Endothelial cell (in vitro differentiated cells): Measurements from ENCODE around the gene UNC5CL. TPM values are rescaled to one million over a fixed set of nuclear protein-coding genes. Genes with fewer than 3 reads are reported as not detected.
A peak's percentile ranks its signal among the peaks of the same experiment; 100 is the strongest.

Experiments used
- DNase-seq: peaks from one replicate; pipeline ENCODE4 v3.0.0; 2021; ENCODE audit warnings: low spot score
- H3K27ac Mint-ChIP-seq: one replicate; pipeline ENCODE4 v1.8.0; 2021; ENCODE audit warnings: mixed read lengths, inconsistent platforms; ENCODE audit not compliant: unreplicated experiment
- H3K27me3 Mint-ChIP-seq: one replicate; pipeline ENCODE4 v1.8.0; 2021; ENCODE audit warnings: mild to moderate bottlenecking, moderate library complexity, mixed read lengths, inconsistent platforms; ENCODE audit not compliant: unreplicated experiment
- H3K36me3 Mint-ChIP-seq: one replicate; pipeline ENCODE4 v1.8.0; 2021; ENCODE audit warnings: mild to moderate bottlenecking, low read depth, mixed read lengths, inconsistent platforms; ENCODE audit not compliant: unreplicated experiment
- H3K4me1 Mint-ChIP-seq: one replicate; pipeline ENCODE4 v1.8.0; 2021; ENCODE audit warnings: mild to moderate bottlenecking, mixed read lengths, inconsistent platforms; ENCODE audit not compliant: unreplicated experiment
- H3K4me3 Mint-ChIP-seq: one replicate; pipeline ENCODE4 v1.8.0; 2021; ENCODE audit warnings: mild to moderate bottlenecking, mixed read lengths, inconsistent platforms; ENCODE audit not compliant: unreplicated experiment
- H3K9me3 Mint-ChIP-seq: one replicate; pipeline ENCODE4 v1.8.0; 2021; ENCODE audit warnings: mixed read lengths, inconsistent platforms; ENCODE audit not compliant: unreplicated experiment
- CTCF ChIP-seq: fragments of 200-600 bp; sonication (generic); IDR thresholded peaks from one replicate; pipeline ENCODE4 v1.5.0; 2021; ENCODE audit warnings: antibody characterized with exemption; ENCODE audit not compliant: unreplicated experiment
- total RNA-seq: library from RNA; stranded (reverse); fragmentation: NEBNext Ultra II Directional; extraction: Animal tissue kit (Norgen Biotek cat#: 25700); gene quantifications from one replicate; pipeline ENCODE4 v1.2.1, GENCODE V29; 2021; ENCODE audit not compliant: unreplicated experiment

Gene UNC5CL
- total RNA-seq, 1 donor from 2014 or later = 0.59 TPM

GRCh38 chr6:41074692-41075436 lies 35.8 kb upstream of the UNC5CL start:
- Mint-ChIP-seq H3K4me1 (peaks cover 45% of the 10 kb centered on the region), H3K36me3 (peaks cover 10% of the 10 kb centered on the region), H3K27ac (peak overlapping the region; percentile 90), H3K27me3 (peaks cover 14% of the 10 kb centered on the region), H3K9me3 (no peaks in the 10 kb centered on the region), H3K4me3 (peak overlapping the region; percentile 93)
- no peak for TF ChIP-seq CTCF
- no peak for DNase-seq

GRCh38 chr6:41073968-41074691 lies 35.1 kb upstream of the UNC5CL start:
- Mint-ChIP-seq H3K27me3 (peaks cover 14% of the 10 kb centered on the region), H3K4me3 (peak overlapping the region; percentile 93), H3K36me3 (peaks cover 10% of the 10 kb centered on the region), H3K27ac (peak overlapping the region; percentile 90), H3K4me1 (peaks cover 39% of the 10 kb centered on the region), H3K9me3 (no peaks in the 10 kb centered on the region)
- TF ChIP-seq CTCF = no peak
- no peak for DNase-seq

GRCh38 chr6:41073203-41073967 lies 34.4 kb upstream of the UNC5CL start:
- H3K27me3 Mint-ChIP-seq = peaks cover 14% of the 10 kb centered on the region
- DNase-seq = peak; percentile 87
- peak overlapping the region; percentile 93 for H3K4me3 Mint-ChIP-seq
- H3K36me3 Mint-ChIP-seq = peaks cover 7% of the 10 kb centered on the region
- TF ChIP-seq CTCF = peak; percentile 79
- H3K9me3 Mint-ChIP-seq = no peaks in the 10 kb centered on the region
- peaks cover 35% of the 10 kb centered on the region for H3K4me1 Mint-ChIP-seq
- peak overlapping the region; percentile 90 for H3K27ac Mint-ChIP-seq

GRCh38 chr6:41072836-41073202 lies 33.8 kb upstream of the UNC5CL start, which contains the start of gene NFYA:
TSS of gene NFYA (plus strand) at chr6:41072974. CDS start at chr6:41079090, 6,116 bp downstream.
- H3K27me3 Mint-ChIP-seq = peaks cover 14% of the 10 kb centered on the region
- H3K27ac Mint-ChIP-seq = peak within 1 kb of the TSS; percentile 93
- H3K4me1 Mint-ChIP-seq = peaks cover 31% of the 10 kb centered on the region
- no peak for TF ChIP-seq CTCF
- peak; percentile 100 for DNase-seq
- H3K36me3 Mint-ChIP-seq = peaks cover 7% of the 10 kb centered on the region
- H3K4me3 Mint-ChIP-seq = peak within 1 kb of the TSS; percentile 93
- H3K9me3 Mint-ChIP-seq = no peaks in the 10 kb centered on the region
